Thyroid gland (tissue), 4 donors: ENCODE results near the gene PLCB4. TPM values are rescaled to one million over a fixed set of nuclear protein-coding genes. Genes with fewer than 3 reads are reported as not detected.

Source experiments
- DNase-seq, 2 donors: peaks; one replicate each; pipeline ENCODE4 v3.0.0-alpha.2; 2019
- H3K27ac ChIP-seq, 3 donors: fragments of 200-600 bp; sonication (generic); 1 replicate in 2 of 3; 2 replicates in 1 of 3; pipeline ENCODE4 v1.5.1; 2016 to 2019; ENCODE audit warnings: mild to moderate bottlenecking in 1 of 3, moderate library complexity in 1 of 3
- H3K27me3 ChIP-seq: fragments of 200-600 bp; sonication (generic); one replicate; pipeline ENCODE4 v1.5.1; 2019
- H3K36me3 ChIP-seq, 2 donors: fragments of 200-600 bp; sonication (generic); one replicate each; pipeline ENCODE4 v1.5.1; 2016 to 2019
- H3K4me1 ChIP-seq, 2 donors: fragments of 200-600 bp; sonication (generic); one replicate each; pipeline ENCODE4 v1.5.1; 2017 to 2019
- H3K4me3 ChIP-seq, 3 donors: fragments of 200-600 bp; sonication (generic); replicated peaks in 1 of 3; 1 replicate in 2 of 3; 2 replicates in 1 of 3; pipeline ENCODE4 v1.5.1; 2016; ENCODE audit warnings: mild to moderate bottlenecking in 1 of 3
- H3K9me3 ChIP-seq: fragments of 200-600 bp; sonication (generic); one replicate; pipeline ENCODE4 v1.5.1; 2017
- CTCF ChIP-seq, 6 experiments: fragments of 200-600 bp in 3 of 6; fragments of 450-650 bp in 3 of 6; sonication (generic) in 3 of 6; IDR thresholded peaks; one replicate each; pipeline ENCODE4 v1.5.1; 2016 to 2019; ENCODE audit warnings: antibody characterized with exemption in 6 of 6, mild to moderate bottlenecking in 2 of 6, inconsistent platforms in 1 of 6, moderate library complexity in 1 of 6
- POLR2A ChIP-seq, 2 donors: fragments of 450-650 bp; IDR thresholded peaks; one replicate each; pipeline ENCODE4 v1.6.1; 2017; ENCODE audit warnings: antibody characterized with exemption in 2 of 2, mild to moderate bottlenecking in 2 of 2, moderate library complexity in 1 of 2
- WGBS, 2 donors: methylation state at CpG; one replicate each; pipeline ENCODE4 v1.1.5; 2017; 5-methylcytosine and 5-hydroxymethylcytosine counted together
- intact Hi-C: fragments of 100-400 bp; cut with DNase I; formaldehyde crosslinking; loops from one replicate; pipeline ENCODE4 v1.15.1; 2023
- total RNA-seq, 4 donors: library from RNA; depleted of rRNA; stranded (reverse); fragments of >200 nt; gene quantifications; one replicate each; pipeline ENCODE4 v1.2.3, GENCODE V29; 2016

PLCB4 gene
- total RNA-seq, 4 donors from 2014 or later: 50.9 to 77.9 (median 67.9) TPM

- Histone ChIP-seq H3K27ac (no peak overlapping the region), H3K27me3 (no peaks in the 10 kb centered on the region), H3K9me3 (no peaks in the 10 kb centered on the region), H3K36me3 (no peaks in the 10 kb centered on the region), H3K4me1 (peaks cover 11 to 28% of the 10 kb centered on the region in 2 donors), H3K4me3 (no peak overlapping the region)
- DNase-seq: no peak
- WGBS, 2 donors: 85 to 90% methylated on average over 2 of the region's 2 CpGs
- intact Hi-C loops: loop anchor here (10.0 kb wide), 2 partner anchors 583 to 613 kb away; no protein-coding TSS in a partner anchor
- TF ChIP-seq CTCF (IDR thresholded peaks at IDR 0.05): no peak
- TF ChIP-seq POLR2A (IDR thresholded peaks at IDR 0.05): no peak
Measured at GRCh38 chr20:9367746-9368145, 298.9 kb downstream of the PLCB4 start.

- peak in 1 of 2 donors; percentile 14 for DNase-seq
- H3K4me3 ChIP-seq: no peak overlapping the region
- no peak for TF ChIP-seq POLR2A (IDR thresholded peaks at IDR 0.05)
- TF ChIP-seq CTCF (IDR thresholded peaks at IDR 0.05): no peak
- H3K9me3 ChIP-seq: no peaks in the 10 kb centered on the region
- H3K27ac ChIP-seq: no peak overlapping the region
- H3K27me3 ChIP-seq: no peaks in the 10 kb centered on the region
- WGBS, 2 donors: 57 to 59% methylated on average over 4 of the region's 4 CpGs
- H3K36me3 ChIP-seq: no peaks in the 10 kb centered on the region
- intact Hi-C loops: loop anchor here (10.0 kb wide), 2 partner anchors 584 to 614 kb away; no protein-coding TSS in a partner anchor
- H3K4me1 ChIP-seq: peaks cover 14 to 29% of the 10 kb centered on the region in 2 donors
Measured at GRCh38 chr20:9368893-9369292, 300.0 kb downstream of the PLCB4 start.

- intact Hi-C loops: loop anchor here (10.0 kb wide), 2 partner anchors 585 to 615 kb away; no protein-coding TSS in a partner anchor
Measured at GRCh38 chr20:9369557-9369956, 300.7 kb downstream of the PLCB4 start.

GRCh38 chr20:9374072-9374471 lies 305.2 kb downstream of the PLCB4 start:
- DNase-seq: no peak
- Histone ChIP-seq H3K4me3 (no peak overlapping the region), H3K27ac (peak overlapping the region; percentile 32 to 66 (median 64)), H3K4me1 (peaks cover 45 to 50% of the 10 kb centered on the region in 2 donors), H3K9me3 (no peaks in the 10 kb centered on the region), H3K36me3 (no peaks in the 10 kb centered on the region), H3K27me3 (no peaks in the 10 kb centered on the region)
- TF ChIP-seq CTCF (IDR thresholded peaks at IDR 0.05): no peak
- no peak for TF ChIP-seq POLR2A (IDR thresholded peaks at IDR 0.05)
- 41 to 50% methylated on average over 5 of the region's 5 CpGs for whole genome bisulfite sequencing, 2 donors
- intact Hi-C loops: no loop called here

More at GRCh38 chr20:9369557-9369956, 300.7 kb downstream of the PLCB4 start:
- Histone ChIP-seq H3K27ac (no peak overlapping the region), H3K27me3 (no peaks in the 10 kb centered on the region), H3K4me1 (peaks cover 20 to 36% of the 10 kb centered on the region in 2 donors), H3K4me3 (no peak overlapping the region), H3K36me3 (no peaks in the 10 kb centered on the region), H3K9me3 (no peaks in the 10 kb centered on the region)
- WGBS, 2 donors: 73 to 82% methylated on average over 4 of the region's 4 CpGs
- TF ChIP-seq POLR2A (IDR thresholded peaks at IDR 0.05): no peak
- TF ChIP-seq CTCF (IDR thresholded peaks at IDR 0.05): no peak
- DNase-seq: no peak

GRCh38 chr20:9374480-9374879 lies 305.6 kb downstream of the PLCB4 start:
- no peak for TF ChIP-seq POLR2A (IDR thresholded peaks at IDR 0.05)
- TF ChIP-seq CTCF (IDR thresholded peaks at IDR 0.05): no peak
- H3K27ac ChIP-seq: peak overlapping the region; percentile 32 to 66 (median 64)
- no peak for DNase-seq
- H3K36me3 ChIP-seq: no peaks in the 10 kb centered on the region
- no peaks in the 10 kb centered on the region for H3K9me3 ChIP-seq
- H3K4me3 ChIP-seq: no peak overlapping the region
- 70 to 74% methylated on average over 1 of the region's 1 CpG for WGBS, 2 donors
- intact Hi-C loops: no loop called here
- H3K4me1 ChIP-seq: peaks cover 41 to 49% of the 10 kb centered on the region in 2 donors
- H3K27me3 ChIP-seq: no peaks in the 10 kb centered on the region
